OCI-LY3 (cell line): ENCODE data around the gene ARHGAP28.

Experiments
- H2AFZ ChIP-seq: fragments of 200-600, 300-600 bp; shearing (Covaris generic); 2 replicates; pipeline ENCODE4 v1.6.0; 2014; ENCODE audit warnings: antibody characterized with exemption, low read depth, low read length
- H3K27ac ChIP-seq: fragments of 200-600, 300-600 bp; sonication (generic); 2 replicates; pipeline ENCODE4 v1.5.1; 2014; ENCODE audit warnings: mild to moderate bottlenecking, low read length, moderate library complexity, mixed read lengths
- H3K27me3 ChIP-seq: fragments of 200-600, 300-600 bp; sonication (generic); 2 replicates; pipeline ENCODE4 v1.6.1; 2014; ENCODE audit warnings: low read depth, low read length, mixed read lengths
- H3K36me3 ChIP-seq: fragments of 200-600, 300-600 bp; sonication (generic); replicated peaks from 2 replicates; pipeline ENCODE3; 2014; ENCODE audit warnings: low read depth, low read length, mixed read lengths
- H3K4me1 ChIP-seq: fragments of 300-600, 200-600 bp; sonication (generic); 2 replicates; pipeline ENCODE4 v1.6.1; 2014; ENCODE audit warnings: low read length, mixed read lengths
- H3K4me2 ChIP-seq: fragments of 200-600, 300-600 bp; sonication (generic); 2 replicates; pipeline ENCODE4 v1.6.1; 2014; ENCODE audit warnings: low read length, mixed read lengths
- H3K4me3 ChIP-seq: fragments of 300-600, 200-600 bp; sonication (generic); 2 replicates; pipeline ENCODE4 v1.5.1; 2014; ENCODE audit warnings: antibody characterized with exemption, mild to moderate bottlenecking, low read length, moderate library complexity
- H3K79me2 ChIP-seq: fragments of 300-600, 200-600 bp; shearing (Covaris generic); 2 replicates; pipeline ENCODE4 v1.6.1; 2014; ENCODE audit warnings: mild to moderate bottlenecking, low read length, mixed read lengths
- H3K9ac ChIP-seq: fragments of 300-600, 200-600 bp; shearing (Covaris generic); 2 replicates; pipeline ENCODE4 v1.6.0; 2014; ENCODE audit warnings: mild to moderate bottlenecking, low read length, moderate library complexity
- H3K9me3 ChIP-seq: fragments of 200-600, 300-600 bp; shearing (Covaris generic); 2 replicates; pipeline ENCODE4 v1.6.1; 2014; ENCODE audit warnings: low read length, mixed read lengths; ENCODE audit not compliant: insufficient read depth
- H4K20me1 ChIP-seq: fragments of 200-600, 300-600 bp; sonication (generic); 2 replicates; pipeline ENCODE4 v1.6.1; 2016; ENCODE audit warnings: low read length, mixed read lengths; ENCODE audit not compliant: insufficient read depth
- EZH2phosphoT487 ChIP-seq: fragments of 200-600 bp; shearing (Covaris generic); IDR thresholded peaks from 2 replicates; pipeline ENCODE4 v1.6.1; 2018; ENCODE audit warnings: antibody characterized with exemption, mixed run types, low read depth
- TF ChIP-seq, protein P1 (sequence below): fragments of 200-600, 300-600 bp; sonication (generic); IDR thresholded peaks from 2 replicates; pipeline ENCODE4 v1.5.1; 2014; ENCODE audit warnings: antibody characterized with exemption, low read length, low read depth

ARHGAP28 gene

DNA sequence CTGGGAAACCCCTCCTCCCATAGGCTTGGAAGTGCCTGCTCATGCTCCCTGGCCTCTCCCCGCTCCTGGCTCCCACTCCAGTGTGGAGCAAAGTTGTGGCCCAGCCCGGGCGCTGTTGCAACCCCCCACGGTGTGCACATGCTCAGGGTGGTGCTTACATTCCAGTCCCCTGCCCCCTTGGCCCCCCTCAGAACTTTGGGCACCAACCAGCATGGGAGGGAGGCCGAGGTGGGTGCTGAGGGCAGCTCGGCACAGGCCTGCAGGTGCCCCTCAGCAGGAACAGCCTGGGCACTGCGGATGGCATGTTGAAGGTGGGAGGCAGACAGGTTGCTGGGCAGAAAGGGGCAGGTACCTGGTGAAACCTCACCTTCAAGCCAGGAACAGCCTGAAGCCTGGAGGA lies 125.3 kb downstream of the ARHGAP28 start:
- H3K4me2 ChIP-seq, result no peak overlapping the region
- H3K79me2 ChIP-seq, result no peaks in the 10 kb centered on the region
- TF ChIP-seq, protein P1, sequence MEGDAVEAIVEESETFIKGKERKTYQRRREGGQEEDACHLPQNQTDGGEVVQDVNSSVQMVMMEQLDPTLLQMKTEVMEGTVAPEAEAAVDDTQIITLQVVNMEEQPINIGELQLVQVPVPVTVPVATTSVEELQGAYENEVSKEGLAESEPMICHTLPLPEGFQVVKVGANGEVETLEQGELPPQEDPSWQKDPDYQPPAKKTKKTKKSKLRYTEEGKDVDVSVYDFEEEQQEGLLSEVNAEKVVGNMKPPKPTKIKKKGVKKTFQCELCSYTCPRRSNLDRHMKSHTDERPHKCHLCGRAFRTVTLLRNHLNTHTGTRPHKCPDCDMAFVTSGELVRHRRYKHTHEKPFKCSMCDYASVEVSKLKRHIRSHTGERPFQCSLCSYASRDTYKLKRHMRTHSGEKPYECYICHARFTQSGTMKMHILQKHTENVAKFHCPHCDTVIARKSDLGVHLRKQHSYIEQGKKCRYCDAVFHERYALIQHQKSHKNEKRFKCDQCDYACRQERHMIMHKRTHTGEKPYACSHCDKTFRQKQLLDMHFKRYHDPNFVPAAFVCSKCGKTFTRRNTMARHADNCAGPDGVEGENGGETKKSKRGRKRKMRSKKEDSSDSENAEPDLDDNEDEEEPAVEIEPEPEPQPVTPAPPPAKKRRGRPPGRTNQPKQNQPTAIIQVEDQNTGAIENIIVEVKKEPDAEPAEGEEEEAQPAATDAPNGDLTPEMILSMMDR, result no peak
- TF ChIP-seq EZH2phosphoT487, result no peak
- no peaks in the 10 kb centered on the region for H4K20me1 ChIP-seq
- no peaks in the 10 kb centered on the region for H3K36me3 ChIP-seq
- no peak overlapping the region for H3K9ac ChIP-seq
- no peak overlapping the region for H3K4me3 ChIP-seq
- no peaks in the 10 kb centered on the region for H3K9me3 ChIP-seq
- no peak overlapping the region for H3K27ac ChIP-seq
- no peaks in the 10 kb centered on the region for H3K4me1 ChIP-seq
- no peak overlapping the region for H2AFZ ChIP-seq
- H3K27me3 ChIP-seq, result no peaks in the 10 kb centered on the region

DNA sequence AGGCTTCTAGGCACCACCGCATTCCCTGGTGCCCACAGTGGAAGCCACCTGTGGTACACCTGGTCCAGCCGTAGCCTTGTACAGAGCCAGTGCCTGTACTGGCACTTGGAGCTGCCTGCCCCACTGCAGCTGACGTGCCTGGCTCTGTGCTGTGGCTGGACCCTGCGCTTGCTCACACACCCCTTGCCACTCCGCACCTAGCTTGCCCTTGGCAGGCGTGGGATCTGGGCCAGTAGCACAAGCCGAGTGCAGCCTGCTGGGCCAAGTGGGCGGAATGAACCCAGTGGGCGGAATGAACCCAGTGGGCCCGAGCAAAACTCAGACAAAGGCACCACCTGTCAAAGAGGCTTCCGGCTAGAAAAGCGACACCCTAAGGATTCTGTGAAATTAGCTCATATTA lies 126.3 kb downstream of the ARHGAP28 start:
- no peaks in the 10 kb centered on the region for H3K27me3 ChIP-seq

DNA sequence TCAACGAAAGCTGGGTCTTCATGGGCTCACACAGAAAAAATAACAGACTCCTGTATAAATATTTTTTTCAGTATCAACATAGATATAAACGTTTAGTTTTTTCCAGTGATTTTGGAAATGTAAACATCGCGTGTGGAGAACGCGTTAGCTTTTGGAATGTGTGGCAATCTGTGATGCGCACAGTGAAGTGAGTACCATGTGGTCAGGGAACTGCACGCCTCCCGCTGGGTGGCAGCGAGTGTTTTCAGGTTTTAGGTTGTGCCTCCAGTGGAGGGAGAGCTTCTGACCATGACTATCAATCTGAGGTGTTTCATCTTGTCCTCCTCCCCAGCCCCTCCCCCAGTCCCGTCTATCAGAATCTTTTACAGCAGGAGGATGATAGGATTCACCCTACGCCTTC lies 127.8 kb downstream of the ARHGAP28 start:
- Histone ChIP-seq H3K9ac (no peak overlapping the region), H3K9me3 (no peaks in the 10 kb centered on the region), H3K79me2 (no peaks in the 10 kb centered on the region), H2AFZ (no peak overlapping the region), H3K4me3 (no peak overlapping the region), H3K27me3 (no peaks in the 10 kb centered on the region), H3K36me3 (no peaks in the 10 kb centered on the region), H3K27ac (no peak overlapping the region), H4K20me1 (no peaks in the 10 kb centered on the region), H3K4me1 (no peaks in the 10 kb centered on the region), H3K4me2 (no peak overlapping the region)
- TF ChIP-seq, protein P1, result no peak
- no peak for TF ChIP-seq EZH2phosphoT487

More for the DNA sequence above, 126.3 kb downstream of the ARHGAP28 start:
- no peaks in the 10 kb centered on the region for H3K4me1 ChIP-seq
- TF ChIP-seq EZH2phosphoT487, result no peak
- H3K4me3 ChIP-seq, result no peak overlapping the region
- no peaks in the 10 kb centered on the region for H3K79me2 ChIP-seq
- no peak overlapping the region for H2AFZ ChIP-seq
- H3K27ac ChIP-seq, result no peak overlapping the region
- H3K36me3 ChIP-seq, result no peaks in the 10 kb centered on the region
- H3K4me2 ChIP-seq, result no peak overlapping the region
- H4K20me1 ChIP-seq, result no peaks in the 10 kb centered on the region
- H3K9me3 ChIP-seq, result no peaks in the 10 kb centered on the region
- H3K9ac ChIP-seq, result no peak overlapping the region

DNA sequence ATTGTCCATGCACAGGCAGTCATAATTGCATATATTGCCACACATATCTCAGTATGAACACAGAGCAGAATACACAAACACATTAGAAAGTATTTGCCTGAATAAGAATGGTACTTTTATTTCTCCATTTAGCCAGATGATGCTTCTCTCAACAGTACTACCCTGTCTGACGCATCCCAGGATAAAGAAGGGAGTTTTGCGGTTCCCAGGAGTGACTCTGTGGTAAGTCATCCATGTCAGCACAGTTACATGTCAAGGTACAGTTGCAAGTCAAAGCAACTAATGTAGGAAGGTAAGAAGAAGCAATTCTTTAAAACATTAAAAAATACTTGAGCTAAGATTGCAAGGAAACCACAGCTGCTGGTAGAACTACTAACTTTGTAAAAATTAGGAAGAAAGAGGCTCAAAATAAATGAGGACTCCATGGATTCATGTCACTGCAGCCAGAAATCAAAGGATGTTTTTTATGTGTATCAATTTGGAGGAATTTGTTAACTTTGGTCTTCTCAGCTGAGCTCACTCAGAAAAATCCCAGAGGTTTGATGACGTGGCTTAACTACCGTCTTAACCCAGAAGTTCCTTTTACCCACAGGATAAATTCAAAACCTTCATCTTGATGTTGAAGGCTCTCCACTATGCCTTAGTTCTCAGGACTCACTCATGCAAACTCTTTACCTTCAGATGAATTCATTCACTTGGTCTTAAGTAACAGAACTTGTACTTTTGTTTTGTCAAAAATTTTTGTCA lies 130.3 kb downstream of the ARHGAP28 start:
- Histone ChIP-seq H3K27me3 (no peaks in the 10 kb centered on the region), H3K4me2 (no peak overlapping the region), H2AFZ (no peak overlapping the region), H3K79me2 (no peaks in the 10 kb centered on the region), H3K9me3 (no peaks in the 10 kb centered on the region), H3K4me3 (no peak overlapping the region), H3K9ac (no peak overlapping the region), H3K4me1 (no peaks in the 10 kb centered on the region), H4K20me1 (no peaks in the 10 kb centered on the region), H3K27ac (no peak overlapping the region), H3K36me3 (no peaks in the 10 kb centered on the region)
- no peak for TF ChIP-seq EZH2phosphoT487
- TF ChIP-seq, protein P1, result no peak
